Measurements from ENCODE around the gene SPAG16.

The SPAG16 gene

DNA sequence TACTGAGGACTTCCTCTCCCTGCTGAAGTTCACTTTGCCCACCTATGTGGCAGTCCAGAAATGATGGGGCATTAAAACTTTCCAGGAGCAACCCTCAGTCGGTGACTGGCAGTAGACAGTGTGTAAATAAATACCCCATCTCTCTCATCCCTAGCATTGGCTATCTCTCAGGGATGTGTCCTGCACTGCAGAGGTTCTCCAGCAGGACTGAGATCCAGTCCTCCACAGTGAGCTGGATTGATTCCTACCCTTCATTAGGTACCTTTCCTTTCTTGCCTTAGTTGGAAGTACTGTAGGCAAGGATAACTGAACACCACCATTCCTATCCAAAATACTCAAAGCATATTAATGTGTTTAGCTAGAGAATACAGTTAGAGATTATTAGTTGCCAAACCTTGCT lies 441.8 kb downstream of the SPAG16 start:
- no peak for DNase-seq (ENCODE audit: insufficient read length)
- FAIRE-seq = no peak
- TF ChIP-seq POLR2A (IDR thresholded peaks at IDR 0.05; ENCODE audit: low read depth, low read length) (no peak), POLR2AphosphoS5 (IDR thresholded peaks at IDR 0.05; ENCODE audit: low read depth, low read length) (no peak), TAF1 (IDR thresholded peaks at IDR 0.05; ENCODE audit: borderline replicate concordance, low read depth, low read length) (no peak)

DNA sequence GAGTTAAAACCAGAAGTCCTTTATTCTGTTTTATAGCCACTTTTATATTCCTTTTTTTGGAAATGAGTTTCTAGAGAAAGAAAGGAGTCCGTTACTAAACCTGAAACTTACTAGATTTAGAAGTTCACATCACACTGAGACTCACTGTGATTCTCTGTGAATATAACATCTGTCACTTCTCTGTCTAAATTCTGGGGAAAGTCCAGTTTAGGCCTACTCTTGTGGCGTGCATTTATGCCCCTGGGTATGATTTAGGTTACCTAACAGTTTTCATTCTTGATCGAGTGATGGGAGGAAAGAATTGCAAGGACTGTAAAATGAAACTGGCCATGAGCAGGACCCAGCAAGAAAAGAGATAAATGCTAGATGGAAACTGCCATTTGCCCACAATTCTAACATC lies 449.6 kb downstream of the SPAG16 start:
- TF ChIP-seq POLR2A (IDR thresholded peaks at IDR 0.05; ENCODE audit: low read depth, low read length) (no peak), TAF1 (IDR thresholded peaks at IDR 0.05; ENCODE audit: borderline replicate concordance, low read depth, low read length) (no peak), POLR2AphosphoS5 (IDR thresholded peaks at IDR 0.05; ENCODE audit: low read depth, low read length) (no peak)
- FAIRE-seq (peak; percentile 71), DNase-seq (ENCODE audit: insufficient read length) (no peak)

DNA sequence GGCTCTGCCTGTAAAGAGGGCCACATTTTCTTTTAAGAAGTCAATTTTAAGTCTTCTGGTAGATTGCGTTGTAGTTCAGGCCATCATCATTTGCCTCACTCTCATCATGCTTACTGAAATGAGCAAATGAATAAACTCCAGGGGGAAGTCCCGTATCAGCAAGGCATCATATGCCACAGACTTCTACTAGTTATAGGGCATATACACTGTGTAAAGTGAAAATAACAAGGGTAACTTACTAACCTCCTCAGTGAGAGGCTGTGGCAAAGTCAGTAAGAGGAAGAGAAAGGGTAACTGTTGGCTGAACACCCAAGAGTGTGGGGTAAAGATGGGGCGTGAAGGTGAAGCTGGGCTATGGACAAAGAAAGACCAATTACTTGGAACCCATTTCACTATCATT lies 456.2 kb downstream of the SPAG16 start:
- FAIRE-seq = peak; percentile 38
- no peak for DNase-seq (ENCODE audit: insufficient read length)
- TF ChIP-seq POLR2AphosphoS5 (IDR thresholded peaks at IDR 0.05; ENCODE audit: low read depth, low read length) (no peak), TAF1 (IDR thresholded peaks at IDR 0.05; ENCODE audit: borderline replicate concordance, low read depth, low read length) (no peak), POLR2A (IDR thresholded peaks at IDR 0.05; ENCODE audit: low read depth, low read length) (no peak)

DNA sequence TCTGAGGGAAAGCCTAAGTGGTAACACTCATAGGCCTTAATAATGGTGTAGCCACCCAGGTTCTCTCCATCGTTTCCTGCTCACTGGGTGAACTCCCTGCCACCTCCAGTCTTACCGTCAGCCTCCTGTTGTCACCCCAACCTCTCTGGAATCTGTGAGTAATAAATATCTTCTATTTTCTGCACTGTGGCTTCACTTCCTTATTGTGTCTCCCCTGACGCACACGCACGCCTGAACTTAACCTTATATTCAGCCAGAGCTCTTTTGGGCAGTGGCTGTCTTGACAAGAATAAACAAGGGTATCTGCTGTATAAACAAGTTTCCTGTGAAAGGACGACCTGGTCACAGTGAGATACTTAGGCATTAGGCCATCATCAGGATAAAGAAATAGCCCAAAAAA lies 467.2 kb downstream of the SPAG16 start:
- no peak for TF ChIP-seq POLR2A (IDR thresholded peaks at IDR 0.05; ENCODE audit: low read depth, low read length)
- TF ChIP-seq POLR2AphosphoS5 (IDR thresholded peaks at IDR 0.05; ENCODE audit: low read depth, low read length) = no peak
- TF ChIP-seq TAF1 (IDR thresholded peaks at IDR 0.05; ENCODE audit: borderline replicate concordance, low read depth, low read length) = no peak
- peak; percentile 44 for FAIRE-seq
- no peak for DNase-seq (ENCODE audit: insufficient read length)

DNA sequence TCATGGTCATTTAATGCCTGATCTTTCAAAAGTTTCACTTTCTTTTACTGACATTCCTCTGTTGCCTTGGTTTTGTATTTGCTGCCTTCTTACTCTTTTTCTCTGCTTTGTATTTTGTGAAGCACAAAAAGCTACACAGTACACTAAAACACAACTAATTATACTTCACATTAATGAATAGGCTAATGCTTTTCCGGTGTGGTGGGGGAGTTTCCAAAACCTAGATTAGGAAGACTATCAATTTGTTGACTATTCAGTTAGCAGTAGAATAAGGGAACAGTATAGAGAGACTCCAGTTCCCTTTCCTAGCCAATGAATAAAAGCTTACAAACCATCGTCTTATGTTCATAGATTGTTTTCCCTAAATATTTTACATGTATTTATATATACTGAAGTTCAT lies 468.3 kb downstream of the SPAG16 start:
- TF ChIP-seq POLR2AphosphoS5 (IDR thresholded peaks at IDR 0.05; ENCODE audit: low read depth, low read length) (no peak), POLR2A (IDR thresholded peaks at IDR 0.05; ENCODE audit: low read depth, low read length) (no peak), TAF1 (IDR thresholded peaks at IDR 0.05; ENCODE audit: borderline replicate concordance, low read depth, low read length) (no peak)
- no peak for FAIRE-seq
- no peak for DNase-seq (ENCODE audit: insufficient read length)

DNA sequence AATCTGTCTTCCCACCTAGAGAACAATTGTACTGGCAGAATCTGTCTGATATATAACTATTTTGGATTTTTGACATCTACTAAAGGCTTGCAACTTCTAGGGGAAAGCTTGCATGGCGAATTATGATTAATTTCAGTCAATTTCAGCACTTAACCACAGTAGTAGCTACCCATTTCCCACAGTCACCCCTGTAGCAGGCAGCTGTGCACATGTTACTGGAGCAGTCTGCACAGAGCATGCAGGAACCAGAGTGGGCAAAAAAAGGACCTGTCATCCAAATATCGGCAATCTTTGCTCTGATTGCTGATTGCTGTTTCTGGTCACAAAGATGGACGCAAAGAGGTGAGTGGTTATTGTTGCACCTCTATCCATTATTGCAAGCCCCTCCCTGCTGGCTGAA lies 473.3 kb downstream of the SPAG16 start:
- FAIRE-seq (no peak), DNase-seq (ENCODE audit: insufficient read length) (no peak)
- TF ChIP-seq POLR2AphosphoS5 (IDR thresholded peaks at IDR 0.05; ENCODE audit: low read depth, low read length) = no peak
- no peak for TF ChIP-seq TAF1 (IDR thresholded peaks at IDR 0.05; ENCODE audit: borderline replicate concordance, low read depth, low read length)
- TF ChIP-seq POLR2A (IDR thresholded peaks at IDR 0.05; ENCODE audit: low read depth, low read length) = no peak

DNA sequence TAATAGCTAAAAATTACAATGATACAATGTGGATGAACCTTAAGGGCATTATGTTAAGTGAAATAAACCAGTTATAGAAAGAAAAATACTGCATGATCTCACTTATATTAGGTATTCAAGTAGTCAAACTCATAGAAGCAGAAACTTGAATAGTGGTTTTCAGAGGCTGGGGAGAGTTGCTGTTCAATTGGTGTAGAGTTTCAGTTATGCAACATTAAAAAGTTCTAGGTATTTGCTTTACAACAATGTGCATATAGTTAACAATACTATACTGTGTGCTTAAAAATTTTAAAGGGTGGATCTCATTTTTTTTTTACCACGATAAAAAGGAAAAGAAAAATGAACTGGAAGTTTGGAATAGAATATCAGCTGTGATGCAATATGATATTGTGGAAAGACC lies 479.1 kb downstream of the SPAG16 start:
- TF ChIP-seq POLR2A (IDR thresholded peaks at IDR 0.05; ENCODE audit: low read depth, low read length) (no peak), TAF1 (IDR thresholded peaks at IDR 0.05; ENCODE audit: borderline replicate concordance, low read depth, low read length) (no peak), POLR2AphosphoS5 (IDR thresholded peaks at IDR 0.05; ENCODE audit: low read depth, low read length) (no peak)
- DNase-seq (ENCODE audit: insufficient read length) (no peak), FAIRE-seq (no peak)

DNA sequence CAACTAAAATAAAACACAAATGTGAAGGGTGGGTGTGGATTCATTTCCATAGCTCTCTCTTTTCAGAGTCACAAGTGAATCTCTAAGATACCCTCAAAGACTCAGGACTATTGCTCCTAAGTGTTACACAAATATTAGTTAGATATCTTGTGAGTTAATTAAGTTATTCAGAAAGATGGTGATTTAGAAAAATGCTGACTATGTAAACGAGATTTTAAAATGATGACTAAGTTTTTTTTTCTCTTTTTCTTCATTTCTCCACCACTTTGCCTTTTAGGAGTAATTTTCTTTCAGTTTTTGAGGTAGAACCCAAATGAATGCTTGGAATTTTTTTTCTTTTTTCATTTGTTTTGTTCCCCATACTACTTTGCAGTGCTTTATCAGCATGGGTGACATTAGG lies 479.7 kb downstream of the SPAG16 start:
- TF ChIP-seq TAF1 (IDR thresholded peaks at IDR 0.05; ENCODE audit: borderline replicate concordance, low read depth, low read length) = no peak
- no peak for TF ChIP-seq POLR2A (IDR thresholded peaks at IDR 0.05; ENCODE audit: low read depth, low read length)
- no peak for TF ChIP-seq POLR2AphosphoS5 (IDR thresholded peaks at IDR 0.05; ENCODE audit: low read depth, low read length)
- FAIRE-seq = no peak
- no peak for DNase-seq (ENCODE audit: insufficient read length)

DNA sequence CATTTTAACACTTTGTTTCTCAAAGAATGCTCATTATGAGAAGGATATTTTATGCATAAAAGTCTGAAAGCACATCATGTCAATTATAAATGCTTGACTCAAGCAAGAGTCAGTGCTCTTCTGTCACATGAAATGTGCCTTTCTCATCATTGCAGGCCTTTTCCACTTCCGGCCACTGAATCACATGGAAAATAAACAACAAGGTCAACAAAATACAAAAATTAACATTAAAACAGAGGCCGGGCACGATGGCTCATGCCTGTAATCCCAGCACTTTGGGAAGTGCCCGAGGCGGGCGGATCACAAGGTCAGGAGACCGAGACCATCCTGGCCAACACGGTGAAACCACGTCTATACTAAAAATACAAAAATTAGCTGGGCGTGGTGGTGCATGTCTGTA lies 480.6 kb downstream of the SPAG16 start:
- no peak for TF ChIP-seq POLR2AphosphoS5 (IDR thresholded peaks at IDR 0.05; ENCODE audit: low read depth, low read length)
- no peak for TF ChIP-seq TAF1 (IDR thresholded peaks at IDR 0.05; ENCODE audit: borderline replicate concordance, low read depth, low read length)
- no peak for TF ChIP-seq POLR2A (IDR thresholded peaks at IDR 0.05; ENCODE audit: low read depth, low read length)
- FAIRE-seq (no peak), DNase-seq (ENCODE audit: insufficient read length) (no peak)

DNA sequence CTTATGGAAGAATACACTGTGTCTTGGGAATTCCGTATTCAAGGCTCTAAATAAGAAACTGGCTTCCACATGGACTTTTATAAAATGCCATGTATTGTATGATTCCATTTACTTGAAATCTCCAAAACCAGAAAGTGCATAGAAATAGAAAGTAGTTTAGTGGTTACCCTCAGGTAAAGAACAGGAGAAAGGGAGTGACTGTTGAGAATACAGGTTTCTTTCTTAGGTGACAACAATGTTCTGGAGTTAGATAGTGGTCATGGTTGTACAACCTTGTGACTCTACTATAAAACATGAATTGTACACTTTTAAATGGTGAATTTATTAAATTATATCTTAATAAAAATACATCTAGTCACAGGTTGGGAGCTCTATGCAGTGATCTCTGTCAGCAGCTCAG lies 481.8 kb downstream of the SPAG16 start:
- FAIRE-seq (no peak), DNase-seq (ENCODE audit: insufficient read length) (no peak)
- TF ChIP-seq TAF1 (IDR thresholded peaks at IDR 0.05; ENCODE audit: borderline replicate concordance, low read depth, low read length) = no peak

DNA sequence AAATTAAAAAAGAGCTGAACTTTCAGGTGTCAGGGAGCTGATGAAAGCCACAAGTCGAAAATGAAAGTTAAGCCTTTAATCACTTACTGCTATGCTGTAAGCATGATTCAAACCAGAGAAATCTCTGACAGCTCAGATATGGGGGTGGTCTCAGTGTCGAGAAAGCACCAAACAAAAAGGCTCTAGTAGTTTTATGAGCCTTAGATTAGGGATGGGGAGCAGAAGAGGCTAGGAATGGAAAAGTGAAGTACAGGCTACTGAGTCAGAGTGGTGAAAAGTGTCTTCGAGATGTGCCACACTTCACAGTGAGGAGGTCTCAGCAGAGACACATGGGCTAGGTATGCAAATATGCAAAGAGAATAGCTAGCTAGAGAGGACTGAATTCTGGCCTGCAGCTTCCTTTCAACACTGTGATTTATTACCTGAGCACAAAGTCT lies 482.2 kb downstream of the SPAG16 start:
- TF ChIP-seq POLR2A (IDR thresholded peaks at IDR 0.05; ENCODE audit: low read depth, low read length) (no peak), POLR2AphosphoS5 (IDR thresholded peaks at IDR 0.05; ENCODE audit: low read depth, low read length) (no peak), TAF1 (IDR thresholded peaks at IDR 0.05; ENCODE audit: borderline replicate concordance, low read depth, low read length) (no peak)
- no peak for DNase-seq (ENCODE audit: insufficient read length)
- FAIRE-seq = peak; percentile 81

DNA sequence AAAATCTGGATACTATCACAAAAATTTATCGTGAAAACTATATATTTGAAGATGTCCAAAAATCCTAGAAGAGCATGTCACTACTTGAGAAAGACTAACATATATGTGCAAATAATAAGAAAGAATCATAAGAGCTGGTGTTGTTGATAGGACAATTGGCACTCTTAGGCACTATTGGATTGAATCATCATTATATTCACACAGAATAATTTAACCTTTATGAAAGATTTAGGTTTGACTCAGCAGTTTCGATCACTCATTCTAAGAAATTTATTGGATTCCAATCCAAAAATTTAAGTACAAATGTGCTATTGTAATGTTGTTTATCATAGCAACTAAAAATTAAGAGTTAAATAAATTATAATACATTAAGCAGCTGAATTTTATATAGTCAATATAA lies 503.6 kb downstream of the SPAG16 start:
- TF ChIP-seq POLR2AphosphoS5 (IDR thresholded peaks at IDR 0.05; ENCODE audit: low read depth, low read length) (no peak), TAF1 (IDR thresholded peaks at IDR 0.05; ENCODE audit: borderline replicate concordance, low read depth, low read length) (no peak), POLR2A (IDR thresholded peaks at IDR 0.05; ENCODE audit: low read depth, low read length) (no peak)
- DNase-seq (ENCODE audit: insufficient read length) (no peak), FAIRE-seq (no peak)

DNA sequence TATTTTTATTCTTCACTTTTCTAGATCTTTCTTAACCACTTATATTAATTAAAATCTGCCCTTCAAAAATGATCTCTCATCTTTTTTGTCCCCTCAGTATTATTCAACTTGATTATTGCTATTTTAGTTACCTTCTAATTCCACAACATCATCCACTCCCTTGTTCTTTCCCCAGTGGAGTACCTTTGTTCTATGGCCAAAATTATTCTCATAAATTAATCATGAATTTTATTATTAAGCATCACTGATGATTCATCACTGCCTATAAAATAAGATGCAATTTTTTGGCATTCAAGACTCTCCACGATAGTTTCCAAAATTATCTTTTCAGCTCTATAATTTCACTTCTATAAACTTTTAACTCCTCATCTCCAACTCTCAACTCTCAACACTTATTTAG lies 505.7 kb downstream of the SPAG16 start:
- no peak for DNase-seq (ENCODE audit: insufficient read length)
- no peak for FAIRE-seq
- no peak for TF ChIP-seq TAF1 (IDR thresholded peaks at IDR 0.05; ENCODE audit: borderline replicate concordance, low read depth, low read length)
- TF ChIP-seq POLR2AphosphoS5 (IDR thresholded peaks at IDR 0.05; ENCODE audit: low read depth, low read length) = no peak
- no peak for TF ChIP-seq POLR2A (IDR thresholded peaks at IDR 0.05; ENCODE audit: low read depth, low read length)
